DMS114 treated with DMSO at 0.1 percent for 48 hours (cell line): ENCODE results near the gene TAAR8.
"Not testable (repeated sequence)": the region's sequence is repeated elsewhere in the genome, so short reads cannot be mapped to it uniquely, and the experiment has no call there.

Source experiments
- DNase-seq: peaks from one replicate; lab custom pipeline; 2025; ENCODE audit not compliant: unreplicated experiment; lab: John Stamatoyannopoulos, UW

TAAR8 gene

GRCh38 chr6:132544826-132545225 is 7.6 kb upstream of the TAAR8 start:
- no peak for DNase-seq

- DNase-seq: no peak
Observed at GRCh38 chr6:132548746-132549463, 3.6 kb upstream of the TAAR8 start.

- DNase-seq: no peak
Observed at GRCh38 chr6:132551214-132551613, 1.3 kb upstream of the TAAR8 start.

GRCh38 chr6:132560087-132560486 is 7.6 kb downstream of the TAAR8 start:
- not testable (repeated sequence) for DNase-seq

GRCh38 chr6:132566404-132566803 is 13.9 kb downstream of the TAAR8 start:
- DNase-seq: no peak

GRCh38 chr6:132567566-132567965 is 15.1 kb downstream of the TAAR8 start:
- DNase-seq: no peak

GRCh38 chr6:132568611-132569010 is 16.1 kb downstream of the TAAR8 start:
- DNase-seq: no peak

GRCh38 chr6:132569170-132569569 is 16.7 kb downstream of the TAAR8 start:
- DNase-seq: no peak

GRCh38 chr6:132570221-132570777 is 17.8 kb downstream of the TAAR8 start, which contains the start of gene TAAR6:
Gene TAAR6 (plus strand): TSS chr6:132570322. CDS start chr6:132570322, 0 bp downstream.
- no peak for DNase-seq

- DNase-seq: no peak
Observed at GRCh38 chr6:132571774-132572173, 19.3 kb downstream of the TAAR8 start.

- DNase-seq: no peak
Observed at GRCh38 chr6:132584698-132585097, 32.2 kb downstream of the TAAR8 start.

- no peak for DNase-seq
Observed at GRCh38 chr6:132587424-132587823, 35.0 kb downstream of the TAAR8 start.

GRCh38 chr6:132589454-132589853 is 37.0 kb downstream of the TAAR8 start, which contains the start of gene TAAR5:
Gene TAAR5 (minus strand): TSS chr6:132589741. CDS start chr6:132589686, 55 bp downstream.
- no peak for DNase-seq

GRCh38 chr6:132590362-132590761 is 37.9 kb downstream of the TAAR8 start:
- no peak for DNase-seq

- no peak for DNase-seq
Observed at GRCh38 chr6:132592855-132593254, 40.4 kb downstream of the TAAR8 start.

- no peak for DNase-seq
Observed at GRCh38 chr6:132596201-132596600, 43.7 kb downstream of the TAAR8 start.

- no peak for DNase-seq
Observed at GRCh38 chr6:132598473-132598872, 46.0 kb downstream of the TAAR8 start.

- DNase-seq: not testable (repeated sequence)
Observed at GRCh38 chr6:132600900-132601299, 48.4 kb downstream of the TAAR8 start.
